ENCODE measurements around the gene SPEM3.

DNA sequence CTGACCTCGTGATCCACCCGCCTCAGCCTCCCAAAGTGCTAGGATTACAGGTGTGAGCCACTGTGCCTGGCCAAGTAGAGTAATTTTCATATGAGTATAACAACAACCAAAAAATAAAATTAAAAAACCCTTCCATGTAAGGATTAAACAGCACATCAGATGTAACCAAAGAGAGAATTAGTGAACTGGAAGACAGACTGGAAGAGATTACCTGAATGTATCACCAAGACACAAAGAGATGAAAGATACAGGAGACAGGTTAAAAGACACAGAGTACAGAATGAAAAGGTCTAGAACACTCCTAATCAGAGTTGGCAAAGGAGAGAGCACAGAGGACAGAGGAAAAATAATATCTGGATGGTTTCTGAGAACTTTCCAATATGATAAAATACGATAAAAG, 49.5 kb upstream of the SPEM3 start:
- TF ChIP-seq CTCF (IDR thresholded peaks at IDR 0.05) (no peak), POLR2A (IDR thresholded peaks at IDR 0.05) (no peak)
